SKM-1 (cell line): Measurements from ENCODE around the gene NAA60.

Experiments used
- DNase-seq: peaks from one replicate; lab custom pipeline; 2025; ENCODE audit not compliant: unreplicated experiment; lab: John Stamatoyannopoulos, UW

NAA60 gene

GRCh38 chr16:3443108-3444031, at the start of gene NAA60, which contains the start of gene ZNF597:
Gene NAA60, plus strand, starts transcription at chr16:3443680. Its CDS starts 32,548 bp downstream, at chr16:3476228.
Gene ZNF597, minus strand, starts transcription at chr16:3443504. Its CDS starts 351 bp downstream, at chr16:3443153.
- DNase-seq = peak; percentile 66

- no peak for DNase-seq
Observed at GRCh38 chr16:3400446-3400778, 43.1 kb upstream of the NAA60 start.

- DNase-seq = peak; percentile 99
Observed at GRCh38 chr16:3400779-3401688, 42.4 kb upstream of the NAA60 start, which contains the start of the genes ZNF174 and ZSCAN32. Gene ZNF174, plus strand, starts transcription at chr16:3401215. Its CDS starts 790 bp downstream, at chr16:3402005. Gene ZSCAN32, minus strand, starts transcription at chr16:3401004. Its CDS starts 3,447 bp downstream, at chr16:3397557.

- no peak for DNase-seq
Observed at GRCh38 chr16:3401719-3402397, 41.6 kb upstream of the NAA60 start.

- no peak for DNase-seq
Observed at GRCh38 chr16:3408561-3409197, 34.8 kb upstream of the NAA60 start.

GRCh38 chr16:3413730-3414379, 29.6 kb upstream of the NAA60 start:
- no peak for DNase-seq

- no peak for DNase-seq
Observed at GRCh38 chr16:3431779-3432219, 11.7 kb upstream of the NAA60 start.

- DNase-seq = no peak
Observed at GRCh38 chr16:3434373-3434772, 9.1 kb upstream of the NAA60 start.

GRCh38 chr16:3439637-3440036, 3.8 kb upstream of the NAA60 start:
- no peak for DNase-seq

- DNase-seq = no peak
Observed at GRCh38 chr16:3444032-3444388, 530 bp downstream of the NAA60 start.

GRCh38 chr16:3454093-3454492, 10.6 kb downstream of the NAA60 start:
- DNase-seq = no peak

- no peak for DNase-seq
Observed at GRCh38 chr16:3454631-3455147, 11.2 kb downstream of the NAA60 start.

- peak; percentile 65 for DNase-seq
Observed at GRCh38 chr16:3457434-3458252, 14.2 kb downstream of the NAA60 start.

GRCh38 chr16:3458278-3458851, 14.9 kb downstream of the NAA60 start:
- no peak for DNase-seq

GRCh38 chr16:3458852-3459361, 15.4 kb downstream of the NAA60 start:
- no peak for DNase-seq

- no peak for DNase-seq
Observed at GRCh38 chr16:3459401-3460090, 16.1 kb downstream of the NAA60 start.

- DNase-seq = no peak
Observed at GRCh38 chr16:3460121-3460520, 16.6 kb downstream of the NAA60 start.

- DNase-seq = no peak
Observed at GRCh38 chr16:3460585-3460984, 17.1 kb downstream of the NAA60 start.
